Glomerular endothelial cell (primary cell): ENCODE measurements around the gene CYP4V2. TPM values are rescaled to one million over a fixed set of nuclear protein-coding genes. Genes with fewer than 3 reads are reported as not detected.

Experiments used
- DNase-seq: peaks from one replicate; pipeline ENCODE4 v3.0.0-alpha.2; 2011; ENCODE audit warnings: low read depth, low spot score; ENCODE audit errors: extremely low read depth
- total RNA-seq: library from RNA; depleted of rRNA; stranded (reverse); fragments of >200 nt; gene quantifications from 2 replicates; pipeline ENCODE4 v1.2.3, GENCODE V29; 2015

CYP4V2 gene
- total RNA-seq, 1 donor from 2014 or later = 6.7 TPM

- no peak for DNase-seq
Observed at GRCh38 chr4:186188107-186188506, 3.3 kb upstream of the CYP4V2 start.

DNA sequence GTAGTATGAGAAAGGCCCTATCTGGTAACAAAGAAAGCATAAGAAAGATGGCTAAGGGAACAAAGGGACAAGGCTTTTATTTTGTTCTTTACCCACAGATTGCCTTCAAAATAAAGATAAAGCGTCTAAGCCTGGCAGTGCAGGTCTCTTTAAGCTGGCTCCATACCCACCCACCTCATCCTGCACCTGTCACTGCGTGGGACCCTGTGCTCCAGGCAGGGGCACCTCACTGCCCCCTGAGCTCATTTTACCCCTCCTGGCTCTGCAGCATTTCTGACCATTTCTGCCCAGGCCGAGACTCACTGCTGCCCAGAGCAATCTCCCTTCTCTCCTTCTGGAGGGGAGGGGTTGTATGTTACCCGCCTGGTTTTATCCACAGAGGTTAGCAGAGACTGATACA, 1.7 kb upstream of the CYP4V2 start:
- DNase-seq = no peak

- DNase-seq = no peak
Observed at GRCh38 chr4:186190581-186191199, 677 bp upstream of the CYP4V2 start.

GRCh38 chr4:186192066-186192612, 772 bp downstream of the CYP4V2 start:
- no peak for DNase-seq

DNA sequence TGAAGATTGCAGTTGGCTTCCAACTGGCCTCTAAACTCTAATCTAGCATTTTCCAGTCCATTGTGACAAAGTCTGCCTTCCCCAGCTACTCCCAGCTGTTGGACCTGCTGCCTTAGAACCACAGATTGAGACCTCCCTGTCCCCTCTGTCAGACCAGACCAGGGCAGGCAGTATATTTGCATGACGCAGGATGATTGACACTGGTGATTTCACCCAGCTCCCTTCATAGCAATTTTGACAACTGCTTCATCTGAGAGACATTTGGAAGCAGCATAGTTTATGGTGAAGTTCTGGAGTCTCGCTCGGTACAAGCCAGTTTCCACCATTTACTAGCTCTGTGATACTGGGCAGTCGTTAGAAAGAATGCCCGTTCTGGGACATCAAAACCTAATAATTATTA, 2.5 kb downstream of the CYP4V2 start:
- no peak for DNase-seq

GRCh38 chr4:186196063-186196462, 4.7 kb downstream of the CYP4V2 start:
- DNase-seq = no peak

DNA sequence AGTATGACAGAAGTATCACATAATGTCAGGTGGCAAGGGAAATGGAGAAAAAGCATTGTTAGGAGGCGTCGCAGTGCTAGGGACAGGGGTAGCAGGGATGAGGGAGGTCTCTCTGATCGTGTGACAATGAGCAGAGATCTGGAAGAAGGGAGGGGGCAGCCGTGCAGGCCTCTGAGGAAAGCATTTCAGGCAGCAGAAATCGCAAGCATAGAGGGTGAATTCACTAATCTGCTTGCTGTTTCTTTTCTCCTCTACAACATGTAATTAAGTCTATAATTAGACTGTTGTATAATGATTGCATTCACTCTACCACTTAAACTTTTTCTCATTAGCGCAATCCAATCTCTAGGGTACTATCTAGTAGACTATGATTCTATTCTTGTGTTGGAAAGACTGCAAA, 9.1 kb downstream of the CYP4V2 start:
- no peak for DNase-seq

GRCh38 chr4:186201010-186201409, 9.6 kb downstream of the CYP4V2 start:
- DNase-seq = no peak

DNA sequence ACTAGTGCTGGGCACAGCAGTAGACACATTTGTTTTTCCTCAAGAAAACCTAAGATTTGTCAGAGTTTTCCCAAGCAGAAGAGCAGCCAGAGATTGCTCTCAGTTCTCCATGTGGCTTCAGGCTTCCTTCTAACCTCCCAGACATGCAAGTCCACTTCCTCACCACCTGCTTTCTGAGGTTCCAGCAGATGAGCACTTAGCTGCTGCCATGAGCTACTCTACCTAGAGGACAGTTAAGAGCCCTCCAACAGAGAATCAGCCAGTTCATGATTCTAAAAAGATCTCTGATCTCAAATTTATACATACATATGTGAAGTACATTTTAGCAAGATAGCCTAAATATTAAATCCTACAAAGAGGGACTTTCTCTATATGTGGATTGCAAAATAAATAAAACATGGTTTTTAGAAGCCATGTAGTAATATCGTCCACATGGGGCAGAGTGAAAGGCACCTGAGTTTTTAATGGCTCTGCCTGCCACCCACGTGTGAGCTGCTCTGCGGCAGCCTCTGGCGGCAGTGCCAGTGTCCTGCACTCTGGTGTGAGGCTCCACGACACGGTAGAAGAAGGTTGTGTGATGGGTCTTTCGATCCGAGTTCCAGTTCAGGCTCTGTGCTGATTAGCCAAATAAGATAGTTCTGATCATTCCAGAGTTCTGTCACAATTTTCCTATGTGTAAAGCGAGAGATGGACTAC, 10.3 kb downstream of the CYP4V2 start:
- DNase-seq = no peak

GRCh38 chr4:186202490-186203140, 11.2 kb downstream of the CYP4V2 start:
- DNase-seq = no peak

- DNase-seq = no peak
Observed at GRCh38 chr4:186203406-186203805, 12.0 kb downstream of the CYP4V2 start.

- no peak for DNase-seq
Observed at GRCh38 chr4:186204103-186204559, 12.8 kb downstream of the CYP4V2 start.

DNA sequence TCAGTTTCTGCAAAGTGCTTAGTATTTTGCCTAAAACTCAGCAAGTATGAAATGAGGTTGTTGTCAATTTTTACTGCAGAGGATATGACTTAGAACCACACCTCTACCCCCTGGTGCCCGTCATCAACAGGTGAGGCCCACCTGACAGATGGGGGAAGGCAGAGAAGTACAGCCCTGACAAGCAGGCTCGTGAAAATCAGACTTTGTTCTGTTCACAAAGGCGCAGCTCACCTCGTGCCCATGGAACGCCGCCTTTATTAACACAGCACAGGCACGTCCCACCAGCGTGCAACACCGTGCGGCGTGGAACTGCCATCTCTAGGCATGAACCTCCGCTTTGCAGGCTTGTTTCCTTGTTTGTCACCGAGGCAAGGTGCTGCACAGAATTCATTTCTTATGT, 13.3 kb downstream of the CYP4V2 start:
- DNase-seq = no peak

- DNase-seq = no peak
Observed at GRCh38 chr4:186205156-186205555, 13.8 kb downstream of the CYP4V2 start.

DNA sequence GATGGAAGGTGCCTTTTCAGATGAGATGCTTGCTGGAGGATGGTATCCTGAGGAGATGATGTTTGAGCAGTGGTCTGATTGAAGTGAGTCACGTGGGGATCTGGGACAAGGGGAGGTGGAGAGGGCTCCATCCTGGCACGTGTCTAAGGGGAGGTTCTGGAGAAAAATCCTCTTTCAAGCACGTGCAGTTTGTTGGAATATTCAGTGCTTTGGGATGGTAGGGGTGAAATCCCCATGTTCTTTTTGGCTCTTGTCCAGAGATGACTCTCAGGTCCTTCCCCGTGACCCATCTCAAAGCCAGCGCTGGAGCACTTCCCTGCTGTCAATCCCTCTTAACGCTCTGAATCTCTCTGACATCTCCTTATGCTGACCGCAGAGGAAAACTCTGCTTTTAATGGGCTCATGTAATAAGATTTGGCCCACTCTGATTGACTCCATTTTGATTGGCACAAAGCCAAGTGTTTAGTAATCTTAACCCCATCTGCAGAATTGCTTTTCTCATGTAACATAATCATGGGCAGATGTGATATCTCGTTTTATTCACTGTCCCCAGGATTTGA, 25.2 kb downstream of the CYP4V2 start:
- no peak for DNase-seq

GRCh38 chr4:186217733-186218293, 26.4 kb downstream of the CYP4V2 start:
- DNase-seq = no peak

GRCh38 chr4:186221624-186222023, 30.3 kb downstream of the CYP4V2 start:
- no peak for DNase-seq

DNA sequence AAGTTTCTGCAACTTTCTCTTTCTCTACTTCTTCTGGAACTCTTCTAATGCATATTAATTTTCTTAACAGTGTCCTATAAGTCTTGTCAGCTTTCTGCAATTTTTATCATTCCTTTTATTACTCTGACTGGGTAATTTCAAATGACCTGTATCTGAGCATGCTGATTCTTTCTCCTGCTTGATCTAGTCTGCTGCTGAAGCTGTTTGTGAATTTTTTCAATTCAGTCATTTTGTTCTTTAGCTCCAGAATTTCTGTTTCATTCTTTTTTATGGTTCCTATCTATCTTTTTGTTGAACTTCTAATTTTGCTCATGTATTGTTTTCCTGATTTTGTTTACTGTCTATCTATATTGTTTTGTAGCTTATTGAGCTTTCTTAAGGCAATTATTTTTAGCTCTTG, 34.5 kb downstream of the CYP4V2 start:
- no peak for DNase-seq

- DNase-seq = no peak
Observed at GRCh38 chr4:186226521-186227189, 35.3 kb downstream of the CYP4V2 start.

DNA sequence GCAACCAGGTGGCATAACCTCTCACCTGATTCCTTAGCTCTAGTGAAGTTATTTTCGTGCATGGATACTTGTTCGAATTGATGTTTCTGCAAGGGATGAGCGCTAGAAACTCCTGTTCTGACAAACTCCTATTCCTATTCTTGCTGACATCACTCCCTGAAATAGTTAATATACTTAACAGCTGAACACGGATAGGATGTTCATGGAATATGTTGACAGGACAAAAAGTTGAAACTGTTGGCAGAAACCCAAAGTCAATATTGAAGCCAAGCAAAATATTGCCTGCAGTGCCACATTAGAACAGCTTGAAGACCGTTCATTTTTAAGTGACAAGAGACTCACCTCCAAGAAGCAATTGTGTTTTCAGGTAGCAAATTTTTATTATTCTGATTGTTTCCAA, 35.9 kb downstream of the CYP4V2 start, which contains the start of gene KLKB1:
KLKB1 (plus strand) TSS at position 287 of the 400 bp plus-strand sequence. CDS start 689 bp downstream, outside the sequence.
- peak; percentile 3 for DNase-seq
